Progenitor cell of endocrine pancreas (in vitro differentiated cells): ENCODE measurements around the gene STXBP6. TPM values are rescaled to one million over a fixed set of nuclear protein-coding genes. Genes with fewer than 3 reads are reported as not detected.
"Not testable (repeated sequence)": the region's sequence is repeated elsewhere in the genome, so short reads cannot be mapped to it uniquely, and the experiment has no call there.

Source experiments
- DNase-seq: peaks from one replicate; pipeline ENCODE4 v3.0.0; 2021; ENCODE audit warnings: low spot score; ENCODE audit not compliant: unreplicated experiment
- H3K27ac Mint-ChIP-seq: 2 replicates; pipeline ENCODE4 v1.8.0; 2021; ENCODE audit warnings: mild to moderate bottlenecking, moderate library complexity, mixed read lengths
- H3K27me3 Mint-ChIP-seq: 2 replicates; pipeline ENCODE4 v1.8.0; 2021; ENCODE audit warnings: mixed read lengths
- H3K36me3 Mint-ChIP-seq: 2 replicates; pipeline ENCODE4 v1.8.0; 2022; ENCODE audit warnings: mixed read lengths; ENCODE audit not compliant: insufficient read depth
- H3K4me1 Mint-ChIP-seq: 2 replicates; pipeline ENCODE4 v1.8.0; 2021; ENCODE audit warnings: low read depth, mixed read lengths
- H3K4me3 Mint-ChIP-seq: 2 replicates; pipeline ENCODE4 v1.8.0; 2021; ENCODE audit warnings: low read depth, mild to moderate bottlenecking, moderate library complexity, mixed read lengths
- H3K9me3 Mint-ChIP-seq: 2 replicates; pipeline ENCODE4 v1.8.0; 2021; ENCODE audit warnings: low read depth, mixed read lengths
- total RNA-seq: library from RNA; stranded (reverse); gene quantifications from 2 replicates; pipeline ENCODE4 v1.2.1, GENCODE V29; 2021
- TF ChIP-seq, protein P1 (sequence below): fragments of 200-600 bp; sonication (generic); IDR thresholded peaks from one replicate; pipeline ENCODE4 v1.5.0; 2021; ENCODE audit warnings: antibody characterized with exemption, mild to moderate bottlenecking; ENCODE audit not compliant: unreplicated experiment

The STXBP6 gene
- total RNA-seq, 1 donor from 2014 or later = 11.9 TPM

DNA sequence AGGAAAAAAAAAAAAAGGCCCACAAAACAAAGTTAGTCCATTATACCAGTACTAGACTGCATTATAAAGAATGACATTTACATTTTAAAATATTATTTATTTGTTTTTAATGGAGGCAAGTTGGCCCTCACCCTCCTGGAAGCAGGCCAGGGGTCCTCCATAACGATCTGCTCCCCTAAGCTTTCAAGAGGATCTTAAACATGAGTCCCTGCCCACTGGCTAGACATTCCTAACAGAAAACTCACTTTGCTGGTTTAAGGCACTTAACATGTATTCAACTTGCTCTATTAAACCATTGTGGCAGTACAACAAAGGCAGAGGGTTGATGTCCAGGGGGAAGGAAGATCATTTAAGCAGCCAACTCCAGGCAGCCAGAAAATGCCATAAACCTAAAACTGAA lies 111.4 kb downstream of the STXBP6 start:
- Mint-ChIP-seq H3K27ac (no peak overlapping the region), H3K36me3 (no peaks in the 10 kb centered on the region), H3K9me3 (no peaks in the 10 kb centered on the region), H3K4me1 (peaks cover 18% of the 10 kb centered on the region), H3K27me3 (no peaks in the 10 kb centered on the region), H3K4me3 (no peak overlapping the region)
- no peak for DNase-seq
- TF ChIP-seq, protein P1, sequence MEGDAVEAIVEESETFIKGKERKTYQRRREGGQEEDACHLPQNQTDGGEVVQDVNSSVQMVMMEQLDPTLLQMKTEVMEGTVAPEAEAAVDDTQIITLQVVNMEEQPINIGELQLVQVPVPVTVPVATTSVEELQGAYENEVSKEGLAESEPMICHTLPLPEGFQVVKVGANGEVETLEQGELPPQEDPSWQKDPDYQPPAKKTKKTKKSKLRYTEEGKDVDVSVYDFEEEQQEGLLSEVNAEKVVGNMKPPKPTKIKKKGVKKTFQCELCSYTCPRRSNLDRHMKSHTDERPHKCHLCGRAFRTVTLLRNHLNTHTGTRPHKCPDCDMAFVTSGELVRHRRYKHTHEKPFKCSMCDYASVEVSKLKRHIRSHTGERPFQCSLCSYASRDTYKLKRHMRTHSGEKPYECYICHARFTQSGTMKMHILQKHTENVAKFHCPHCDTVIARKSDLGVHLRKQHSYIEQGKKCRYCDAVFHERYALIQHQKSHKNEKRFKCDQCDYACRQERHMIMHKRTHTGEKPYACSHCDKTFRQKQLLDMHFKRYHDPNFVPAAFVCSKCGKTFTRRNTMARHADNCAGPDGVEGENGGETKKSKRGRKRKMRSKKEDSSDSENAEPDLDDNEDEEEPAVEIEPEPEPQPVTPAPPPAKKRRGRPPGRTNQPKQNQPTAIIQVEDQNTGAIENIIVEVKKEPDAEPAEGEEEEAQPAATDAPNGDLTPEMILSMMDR = no peak

DNA sequence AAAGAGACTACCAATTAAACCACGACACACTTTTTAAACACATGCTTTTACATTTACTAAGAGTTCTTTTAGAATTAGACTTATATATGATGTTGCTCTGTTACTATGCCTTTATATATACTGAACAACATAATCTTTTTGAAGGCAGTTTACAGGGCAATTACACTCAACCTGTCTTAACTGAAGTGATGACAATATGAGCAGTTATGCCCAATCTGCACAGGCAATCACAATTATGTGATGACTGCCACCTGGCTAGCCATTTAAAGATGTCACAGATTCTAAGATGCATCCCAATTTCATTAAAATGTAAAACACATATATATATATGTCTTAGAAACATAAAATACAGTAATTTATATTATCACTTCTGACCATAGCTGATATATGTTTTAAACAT lies 112.6 kb downstream of the STXBP6 start:
- Mint-ChIP-seq H3K4me1 (peaks cover 10% of the 10 kb centered on the region), H3K36me3 (no peaks in the 10 kb centered on the region), H3K9me3 (no peaks in the 10 kb centered on the region), H3K4me3 (no peak overlapping the region), H3K27me3 (no peaks in the 10 kb centered on the region), H3K27ac (no peak overlapping the region)
- TF ChIP-seq, protein P1 = no peak
- no peak for DNase-seq

DNA sequence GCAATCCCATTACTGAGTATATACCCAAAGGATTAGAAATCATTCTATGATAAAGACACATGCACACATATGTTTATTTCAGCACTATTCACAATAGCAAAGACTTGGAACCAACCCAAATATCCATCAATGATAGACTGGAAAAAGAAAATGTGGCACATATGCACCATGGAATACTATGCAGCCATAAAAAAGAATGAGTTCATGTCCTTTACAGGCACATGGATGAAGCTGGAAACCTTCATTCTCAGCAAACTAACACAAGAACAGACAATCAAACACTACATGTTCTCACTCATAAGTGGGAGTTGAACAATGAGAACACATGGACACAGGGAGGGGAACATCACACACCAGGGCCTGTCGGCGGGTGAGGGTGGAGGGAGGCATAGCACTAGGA lies 113.2 kb downstream of the STXBP6 start:
- not testable (repeated sequence) for H3K36me3 Mint-ChIP-seq, H3K4me1 Mint-ChIP-seq, H3K27me3 Mint-ChIP-seq, DNase-seq, H3K4me3 Mint-ChIP-seq, H3K27ac Mint-ChIP-seq, H3K9me3 Mint-ChIP-seq

DNA sequence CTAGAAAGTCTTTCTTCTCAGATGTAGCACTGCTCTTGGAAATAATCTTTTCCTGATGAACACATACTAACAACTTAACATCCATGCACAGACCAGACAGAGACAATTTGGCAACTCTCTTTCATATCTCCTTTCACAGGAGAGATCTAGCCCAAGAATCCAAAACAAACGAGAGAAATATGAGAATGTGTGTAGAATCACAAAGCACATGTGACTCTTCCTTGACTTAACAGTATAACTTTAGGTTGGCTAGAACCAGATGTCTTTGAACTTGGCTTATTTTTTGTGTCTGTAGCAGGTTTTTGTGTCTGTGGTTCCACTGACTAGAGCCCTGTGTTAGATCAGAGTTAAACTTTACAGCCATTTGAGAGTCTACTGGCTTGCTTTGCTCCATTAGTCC lies 114.2 kb downstream of the STXBP6 start:
- Mint-ChIP-seq H3K36me3 (peaks cover 3% of the 10 kb centered on the region), H3K27ac (no peak overlapping the region), H3K4me3 (no peak overlapping the region), H3K27me3 (no peaks in the 10 kb centered on the region), H3K9me3 (peaks cover 5% of the 10 kb centered on the region), H3K4me1 (peaks cover 3% of the 10 kb centered on the region)
- TF ChIP-seq, protein P1 = no peak
- no peak for DNase-seq

- no peak overlapping the region for H3K4me3 Mint-ChIP-seq
- TF ChIP-seq, protein P1 = no peak
- H3K27ac Mint-ChIP-seq = no peak overlapping the region
- no peak for DNase-seq
- peaks cover 5% of the 10 kb centered on the region for H3K9me3 Mint-ChIP-seq
- no peaks in the 10 kb centered on the region for H3K27me3 Mint-ChIP-seq
- H3K36me3 Mint-ChIP-seq = peaks cover 3% of the 10 kb centered on the region
- peaks cover 15% of the 10 kb centered on the region for H3K4me1 Mint-ChIP-seq
Observed at GRCh38 chr14:24928386-24928900, 121.5 kb downstream of the STXBP6 start.

DNA sequence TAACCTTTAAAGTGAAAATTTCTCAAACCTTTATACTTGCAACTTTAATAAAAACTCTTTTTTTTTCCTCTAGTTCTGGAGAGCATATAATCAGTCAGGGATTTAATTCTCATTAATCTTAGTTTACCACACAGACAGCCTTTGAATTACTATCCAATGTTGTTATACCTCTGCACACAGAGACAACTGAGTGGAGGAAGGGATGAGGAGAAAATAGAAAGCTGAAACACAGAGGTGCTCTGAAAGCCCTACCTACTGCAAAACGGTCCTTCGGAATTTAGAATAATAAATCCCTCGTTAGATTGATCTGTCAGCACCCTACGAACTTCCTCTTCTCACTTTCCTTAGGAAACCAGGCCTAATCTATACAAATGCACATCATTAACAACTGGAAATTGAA lies 122.1 kb downstream of the STXBP6 start:
- H3K36me3 Mint-ChIP-seq = peaks cover 3% of the 10 kb centered on the region
- no peak for DNase-seq
- peaks cover 5% of the 10 kb centered on the region for H3K9me3 Mint-ChIP-seq
- H3K27me3 Mint-ChIP-seq = no peaks in the 10 kb centered on the region
- TF ChIP-seq, protein P1 = no peak
- H3K4me3 Mint-ChIP-seq = no peak overlapping the region
- peaks cover 15% of the 10 kb centered on the region for H3K4me1 Mint-ChIP-seq
- no peak overlapping the region for H3K27ac Mint-ChIP-seq
